ENCODE measurements around the gene TRMT61B.

TRMT61B gene

DNA sequence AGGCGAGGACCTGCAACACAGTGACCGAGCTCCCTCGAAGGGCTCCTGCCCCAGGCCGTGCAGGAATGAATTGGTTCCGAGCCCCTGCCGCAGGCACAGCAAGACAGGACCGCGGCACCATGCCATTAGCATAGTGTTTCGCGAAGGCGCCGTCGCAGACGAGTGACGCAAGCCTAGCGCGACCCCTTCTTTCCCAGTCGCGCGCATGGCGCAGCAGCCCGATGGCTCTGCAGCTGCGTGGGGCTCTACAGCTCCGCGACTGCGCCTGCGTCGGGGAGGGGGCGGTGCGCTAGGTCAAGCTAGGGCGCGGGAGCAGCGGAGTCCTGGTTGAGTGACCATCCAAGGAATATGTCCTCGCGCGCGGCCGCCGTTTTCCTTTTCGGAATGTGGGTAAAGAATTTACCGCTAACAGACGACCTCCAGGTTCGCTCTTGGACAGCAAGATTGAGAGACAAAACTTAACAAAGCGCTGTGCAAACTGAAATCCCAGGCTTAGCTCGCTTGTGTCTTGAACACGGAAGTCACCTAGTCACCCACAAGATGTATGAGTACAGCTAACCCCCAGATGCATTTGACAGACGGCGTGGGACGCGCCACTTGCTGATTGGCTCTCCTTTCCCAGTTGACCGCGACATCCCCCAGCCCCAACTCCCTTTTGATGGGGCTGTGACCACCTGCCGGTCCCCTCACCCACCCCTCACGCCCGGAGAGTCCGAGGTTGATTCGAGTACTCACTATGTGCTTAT, at the start of gene TRMT61B:
Gene TRMT61B (minus strand): TSS at position 164 of the 746 bp plus-strand sequence. CDS start 32 bp downstream, at position 132.
- peak; percentile 98 for DNase-seq

GRCh38 chr2:28915939-28916338, 45.8 kb upstream of the TRMT61B start:
- no peak for DNase-seq

DNA sequence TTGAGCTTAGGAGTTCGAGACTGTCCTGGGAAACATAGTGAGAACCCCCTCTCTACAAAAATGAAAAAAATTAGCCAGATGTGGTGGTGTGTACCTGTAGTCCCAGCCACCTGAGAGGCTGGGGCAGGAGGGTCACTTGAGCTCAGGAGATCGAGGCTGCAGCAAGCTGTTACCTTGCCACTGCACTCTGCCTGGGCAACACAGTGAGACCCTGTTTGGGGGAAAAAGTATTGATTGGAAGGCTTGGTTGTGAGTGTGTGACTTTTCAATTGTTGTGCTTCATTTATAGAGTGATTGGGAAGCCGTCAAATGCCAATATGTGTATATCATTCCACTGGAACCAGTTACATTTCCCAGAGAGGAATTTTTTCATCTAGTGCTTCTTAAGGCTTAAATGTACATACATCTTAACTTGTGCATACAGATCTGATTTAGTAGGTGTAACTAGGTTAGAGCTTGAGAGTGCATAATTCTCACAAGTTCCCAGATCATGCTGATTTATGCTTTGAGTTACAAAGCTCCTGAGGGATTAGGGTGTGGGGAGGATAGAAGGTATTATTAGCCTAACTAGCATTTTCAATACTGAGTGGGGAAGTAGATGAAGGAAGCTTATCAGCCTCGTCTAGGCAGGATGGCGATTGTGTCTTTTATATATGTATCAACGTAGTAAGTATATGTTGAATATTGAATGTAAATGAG, 39.7 kb upstream of the TRMT61B start:
- DNase-seq: peak; percentile 83

GRCh38 chr2:28908172-28908571, 38.1 kb upstream of the TRMT61B start:
- peak; percentile 20 for DNase-seq

- no peak for DNase-seq
These were observed 36.7 kb upstream of the TRMT61B start for GRCh38 chr2:28906821-28907220.

DNA sequence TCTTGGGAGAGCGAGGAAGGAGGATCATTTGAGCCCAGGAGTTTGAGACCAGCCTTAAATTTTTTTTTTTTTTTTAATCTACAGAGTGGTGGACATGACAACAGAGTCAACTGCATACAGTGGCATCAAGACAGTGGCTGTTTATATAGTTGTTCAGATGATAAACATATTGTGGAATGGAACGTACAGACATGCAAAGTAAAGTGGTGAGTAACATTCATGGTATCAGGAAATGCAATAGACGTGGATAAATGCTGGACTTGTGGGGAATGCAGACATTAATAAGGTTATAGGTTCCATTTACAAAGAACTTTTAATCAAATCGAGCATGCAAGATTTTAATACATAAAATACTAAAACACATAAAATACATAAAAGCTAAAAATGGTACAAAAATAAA, 36.3 kb upstream of the TRMT61B start:
- no peak for DNase-seq

GRCh38 chr2:28905533-28905932, 35.4 kb upstream of the TRMT61B start:
- DNase-seq: no peak

GRCh38 chr2:28904802-28905457, 34.8 kb upstream of the TRMT61B start:
- no peak for DNase-seq

DNA sequence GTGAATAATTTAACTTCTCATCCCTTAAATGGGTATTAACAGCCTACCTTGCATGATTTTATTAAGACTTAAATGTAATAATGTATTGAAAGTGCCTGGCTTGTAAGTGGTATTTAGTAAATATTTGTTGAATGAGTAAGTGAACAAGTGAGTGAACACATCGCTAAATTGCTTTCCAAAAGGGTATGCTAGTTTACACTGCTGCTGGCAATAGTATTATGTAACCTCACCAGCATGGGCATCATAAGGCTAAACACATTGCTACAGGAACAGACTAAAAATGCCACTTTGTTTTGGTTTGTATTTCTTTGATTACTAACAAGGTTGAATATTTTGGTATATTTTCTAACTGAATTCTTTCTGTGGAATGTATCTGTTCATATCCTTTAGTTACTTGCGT, 34.2 kb upstream of the TRMT61B start:
- DNase-seq: no peak

DNA sequence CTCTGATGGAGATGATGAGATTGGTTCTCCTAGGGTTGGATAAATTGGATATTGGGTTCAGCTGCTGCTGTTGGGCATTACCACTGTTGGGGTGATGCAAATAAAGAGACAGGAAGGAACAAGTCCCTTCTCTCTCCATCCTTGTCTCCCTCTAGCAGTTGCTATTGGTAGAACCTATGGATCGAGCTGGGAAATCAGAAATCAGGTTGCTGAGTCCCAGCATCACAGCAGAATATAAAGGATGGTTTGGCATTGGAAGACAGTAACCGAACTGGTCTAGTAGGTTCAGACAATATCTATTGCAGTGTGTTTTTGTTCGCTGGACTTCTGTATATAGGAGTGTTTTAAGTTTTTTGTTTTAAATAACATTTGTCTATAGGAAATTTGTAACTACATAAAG, 32.5 kb upstream of the TRMT61B start:
- DNase-seq: peak; percentile 19

DNA sequence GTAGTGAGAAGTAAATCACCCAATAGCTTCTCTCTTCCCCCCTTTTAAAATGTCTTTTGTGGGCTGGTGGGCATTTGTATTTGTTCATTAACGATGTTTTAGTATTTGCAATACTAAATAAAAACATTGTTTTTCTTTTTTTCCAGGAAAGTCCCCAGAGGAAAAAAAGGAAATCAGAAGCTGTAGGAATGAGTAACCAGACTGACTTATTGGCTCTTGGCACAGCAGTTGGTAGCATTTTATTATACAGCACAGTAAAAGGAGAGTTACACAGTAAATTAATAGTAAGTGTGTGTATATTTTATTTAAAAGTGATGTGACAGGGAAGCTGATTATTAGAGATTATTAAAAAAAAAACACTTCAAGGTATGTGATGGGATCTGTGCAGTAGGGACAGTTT, 31.7 kb upstream of the TRMT61B start:
- DNase-seq: no peak

GRCh38 chr2:28901202-28901601, 31.1 kb upstream of the TRMT61B start:
- no peak for DNase-seq

DNA sequence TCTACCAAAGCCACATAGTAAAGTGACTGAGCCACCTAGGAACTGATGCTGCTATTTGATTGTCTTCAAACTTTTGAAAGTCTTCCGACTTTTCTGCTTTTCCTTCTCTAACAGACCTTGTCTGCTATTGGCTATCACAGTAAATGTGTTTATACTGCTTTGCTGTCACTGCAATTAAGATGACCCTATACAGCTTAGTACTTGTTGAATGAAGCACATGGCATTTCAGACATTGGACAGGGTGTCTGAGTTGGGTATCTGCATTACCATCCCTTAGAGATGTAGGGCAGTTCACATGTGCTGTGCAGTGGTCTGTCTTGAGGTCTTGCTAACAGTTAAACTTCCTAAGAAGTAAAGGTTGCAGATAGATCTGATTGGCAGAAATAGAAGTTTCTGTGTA, 27.9 kb upstream of the TRMT61B start:
- peak; percentile 12 for DNase-seq

GRCh38 chr2:28896906-28897305, 26.8 kb upstream of the TRMT61B start:
- no peak for DNase-seq

- peak; percentile 65 for DNase-seq
These were observed 25.2 kb upstream of the TRMT61B start for GRCh38 chr2:28895189-28895893.

DNA sequence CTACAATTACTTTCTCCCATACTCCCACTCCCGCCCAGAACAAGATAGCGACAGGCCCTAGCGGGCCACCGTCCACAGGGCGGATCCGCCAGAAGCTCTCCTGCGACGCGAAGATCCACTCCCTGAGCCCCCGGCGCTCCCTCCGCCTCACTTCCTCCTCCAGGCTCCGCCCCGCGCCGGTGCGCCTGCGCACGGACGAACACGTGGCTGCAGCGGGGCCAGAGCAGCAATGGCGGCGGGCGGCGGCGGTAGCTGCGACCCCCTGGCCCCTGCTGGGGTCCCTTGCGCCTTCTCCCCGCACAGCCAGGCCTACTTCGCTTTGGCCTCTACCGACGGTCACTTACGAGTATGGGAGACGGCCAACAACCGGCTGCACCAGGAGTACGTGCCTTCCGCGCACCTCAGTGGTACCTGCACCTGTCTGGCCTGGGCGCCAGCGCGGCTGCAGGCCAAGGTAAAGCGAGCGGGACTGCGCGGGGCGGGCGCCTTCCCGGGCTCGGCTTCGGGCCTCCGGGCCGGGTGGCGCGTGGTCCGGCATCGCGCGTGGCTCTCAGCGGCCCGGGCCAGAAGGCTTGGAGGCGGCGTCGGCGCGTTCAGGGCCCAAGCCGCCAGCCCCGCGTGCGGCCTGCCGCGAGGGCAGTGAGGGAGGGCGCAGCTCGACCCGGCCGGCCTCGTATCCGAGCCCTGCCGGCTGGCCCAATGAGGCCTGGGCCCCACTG, 24.5 kb upstream of the TRMT61B start, which contains the start of gene WDR43:
Gene WDR43 (plus strand): TSS at position 198 of the 719 bp plus-strand sequence. CDS start 32 bp downstream, at position 230.
- peak; percentile 99 for DNase-seq

DNA sequence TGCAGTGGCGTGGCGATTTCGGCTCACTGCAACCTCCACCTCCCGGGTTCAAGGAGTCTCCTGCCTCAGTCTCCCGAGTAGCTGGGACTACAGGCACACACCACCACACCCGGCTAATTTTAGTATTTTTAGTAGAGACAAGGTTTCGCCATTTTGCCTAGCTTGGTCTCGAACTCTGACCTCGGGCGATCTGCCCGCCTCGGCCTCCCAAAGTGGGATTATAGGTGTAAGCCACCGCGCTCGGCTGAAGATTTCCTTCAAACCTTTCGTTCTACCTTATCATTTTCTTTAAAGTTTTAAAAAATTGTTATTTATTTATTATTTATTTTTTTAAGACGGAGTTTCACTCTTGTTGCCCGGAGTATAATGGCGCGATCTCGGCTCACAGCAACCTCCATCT, 23.4 kb upstream of the TRMT61B start:
- no peak for DNase-seq

DNA sequence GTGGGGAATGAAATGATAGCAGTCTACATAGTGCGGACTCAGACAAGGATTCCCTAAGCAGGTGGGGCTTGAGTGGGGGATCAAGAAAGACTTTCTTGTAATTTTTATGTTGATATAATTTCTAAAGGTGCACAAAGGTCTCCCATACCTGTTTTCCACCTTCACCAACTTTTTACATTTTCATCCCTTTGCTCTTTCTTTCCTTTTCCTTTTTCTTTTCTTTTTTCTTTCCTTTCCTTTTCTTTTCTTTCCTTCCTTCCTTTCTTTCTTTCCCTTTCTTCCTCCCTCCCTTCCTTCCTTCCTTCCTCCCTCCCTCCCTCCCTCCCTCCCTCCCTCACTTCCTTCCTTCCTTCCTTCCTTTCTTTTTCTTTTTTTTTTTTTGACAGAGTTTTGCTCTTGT, 10.1 kb upstream of the TRMT61B start:
- no peak for DNase-seq

DNA sequence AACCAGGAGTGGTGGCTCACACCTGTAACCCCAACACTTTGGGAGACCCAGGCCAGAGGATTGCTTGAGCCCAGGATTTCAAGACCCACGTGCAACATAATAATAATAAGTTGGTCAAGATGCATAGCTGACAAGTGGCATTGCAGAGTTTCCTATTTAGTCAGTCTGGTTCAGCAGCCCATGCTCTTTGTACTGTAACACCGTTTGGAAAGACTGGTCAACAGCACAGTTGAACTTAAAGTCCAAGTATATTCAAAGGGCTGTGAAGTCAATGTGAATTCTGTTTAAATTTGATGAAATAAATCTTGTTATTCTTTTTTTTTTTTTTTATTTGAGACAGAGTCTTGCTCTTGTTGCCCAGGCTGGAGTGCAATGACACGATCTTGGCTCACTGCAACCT, 1.5 kb upstream of the TRMT61B start:
- no peak for DNase-seq

DNA sequence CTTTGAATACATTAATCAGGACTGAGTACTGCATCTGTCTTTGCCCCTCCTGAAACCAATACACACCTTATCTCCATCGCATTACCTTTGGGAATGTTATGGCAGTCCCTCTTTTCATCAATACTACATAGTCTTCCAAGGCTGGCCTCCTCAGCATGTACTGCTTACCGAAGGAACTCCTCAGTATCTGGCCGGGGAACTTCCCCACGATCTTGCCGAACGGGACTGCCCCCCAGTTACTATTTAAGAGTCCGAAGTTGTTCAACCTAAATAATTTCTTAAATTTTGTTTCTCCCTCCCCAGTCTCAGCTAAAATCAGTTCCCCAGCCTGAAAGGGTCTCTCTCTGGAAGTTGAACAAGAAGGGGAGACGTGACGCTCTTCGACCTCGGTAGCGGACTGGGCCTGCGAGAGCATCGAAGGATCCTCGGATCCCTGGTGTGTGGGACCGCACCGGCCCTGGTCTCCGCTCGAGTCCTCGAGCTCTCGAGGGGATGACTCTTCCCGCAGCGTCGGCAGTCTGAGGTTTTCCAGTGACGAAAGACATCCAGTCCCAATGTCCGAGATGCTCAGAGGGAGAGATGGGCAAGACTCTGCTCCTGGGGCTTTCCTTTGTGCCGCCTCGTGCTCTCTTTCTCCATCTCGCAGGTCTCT, 489 bp downstream of the TRMT61B start:
- peak; percentile 77 for DNase-seq

DNA sequence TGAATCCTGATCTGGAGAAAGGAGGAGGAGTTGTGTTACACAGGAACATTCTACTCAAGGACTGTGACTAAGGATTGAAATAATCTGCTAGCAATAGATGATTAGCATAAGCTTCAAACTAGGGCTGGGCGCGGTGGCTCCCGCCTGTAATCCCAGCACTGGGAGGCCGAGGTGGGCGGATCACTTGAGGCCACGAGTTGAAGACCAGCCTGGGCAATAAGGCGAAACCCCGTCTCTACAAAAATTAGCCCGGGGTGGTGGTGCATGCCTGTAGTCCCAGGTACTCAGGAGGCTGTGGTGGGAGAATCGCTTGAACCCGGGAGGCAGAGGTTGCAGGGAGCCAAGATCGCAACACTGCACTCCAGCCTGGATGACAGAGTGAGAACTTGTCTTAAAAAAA, 1.5 kb downstream of the TRMT61B start:
- peak; percentile 85 for DNase-seq

DNA sequence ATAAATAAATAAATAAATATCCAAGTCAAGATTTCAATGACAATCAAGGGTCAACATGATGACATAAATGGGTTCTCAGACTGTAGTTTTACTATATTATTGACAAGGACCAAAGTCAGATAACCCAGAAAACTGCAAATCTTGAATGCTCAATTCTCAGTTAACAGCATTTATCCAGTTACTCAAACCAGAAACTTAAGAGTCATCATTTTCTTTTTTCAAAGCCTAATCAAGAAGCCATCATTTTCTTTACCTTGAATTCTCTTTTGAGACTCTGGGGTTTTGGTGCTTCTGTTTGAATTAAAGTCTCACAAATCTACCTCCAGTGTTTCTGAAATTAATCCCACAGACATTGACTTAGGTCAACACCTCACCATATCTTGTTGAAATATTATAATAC, 14.1 kb downstream of the TRMT61B start:
- no peak for DNase-seq

Data from NCI-H82 (cell line).